MCF 10A (cell line): ENCODE data around the gene MIA. TPM values are rescaled to one million over a fixed set of nuclear protein-coding genes. Genes with fewer than 3 reads are reported as not detected.
"Not testable (repeated sequence)": the region's sequence is repeated elsewhere in the genome, so short reads cannot be mapped to it uniquely, and the experiment has no call there.

Experiments used
- BruUV-seq: library from RNA; stranded (reverse); fragments of 400-500 nt; replicated peaks from 2 replicates; lab custom pipeline; 2021; lab: Mats Ljungman, UMichigan
- CTCF ChIA-PET: fragments of 300-600 bp; sonication (Branson Sonifier 250); formaldehyde crosslinking; extraction: SDS; loops from one replicate; lab custom pipeline; 2021; ENCODE audit warnings: antibody characterized with exemption, inconsistent platforms; lab: Yijun Ruan, JAX
- POLR2A ChIA-PET: fragments of 300-600, 350-650 bp; sonication (Branson Sonifier 250); formaldehyde crosslinking; extraction: SDS; loops from one replicate; lab custom pipeline; 2020; ENCODE audit warnings: antibody characterized with exemption, inconsistent platforms; lab: Yijun Ruan, JAX
- DNase-seq: peaks from one replicate; pipeline ENCODE4 v3.0.0-alpha.2; 2018; ENCODE audit not compliant: unreplicated experiment
- H3K27ac Mint-ChIP-seq: one replicate; pipeline ENCODE4 v1.8.0; 2022; ENCODE audit warnings: mild to moderate bottlenecking, low read depth, mixed read lengths; ENCODE audit not compliant: unreplicated experiment
- H3K27me3 Mint-ChIP-seq: one replicate; pipeline ENCODE4 v1.8.0; 2022; ENCODE audit warnings: mixed read lengths; ENCODE audit not compliant: insufficient read depth, unreplicated experiment
- H3K36me3 Mint-ChIP-seq: one replicate; pipeline ENCODE4 v1.8.0; 2022; ENCODE audit warnings: mild to moderate bottlenecking, moderate library complexity, mixed read lengths; ENCODE audit not compliant: insufficient read depth, unreplicated experiment
- H3K4me1 Mint-ChIP-seq: one replicate; pipeline ENCODE4 v1.8.0; 2022; ENCODE audit warnings: mixed read lengths; ENCODE audit not compliant: insufficient read depth, unreplicated experiment
- H3K4me3 Mint-ChIP-seq: one replicate; pipeline ENCODE4 v1.8.0; 2022; ENCODE audit warnings: mild to moderate bottlenecking, moderate library complexity, mixed read lengths; ENCODE audit not compliant: unreplicated experiment
- H3K9me3 Mint-ChIP-seq: one replicate; pipeline ENCODE4 v1.8.0; 2022; ENCODE audit warnings: mixed read lengths; ENCODE audit not compliant: unreplicated experiment
- intact Hi-C: fragments of 100-400 bp; cut with micrococcal nuclease; formaldehyde crosslinking; loops from 2 replicates; pipeline ENCODE4 v1.14.1; 2022
- total RNA-seq: library from RNA; stranded (reverse); gene quantifications from 2 replicates; pipeline ENCODE4 v1.2.3, GENCODE V29; 2022
- TF ChIP-seq, protein P1 (sequence below): fragments of 200-600 bp; IDR thresholded peaks from one replicate; pipeline ENCODE4 v1.8.0; 2022; ENCODE audit warnings: antibody characterized with exemption, mild to moderate bottlenecking; ENCODE audit not compliant: unreplicated experiment

MIA gene
- total RNA-seq, 1 experiment from 2014 or later = 0.70 TPM

GRCh38 chr19:40818480-40819399, 43.4 kb downstream of the MIA start:
- Mint-ChIP-seq H3K4me1 (peaks cover 19% of the 10 kb centered on the region), H3K27me3 (peaks cover 28% of the 10 kb centered on the region), H3K4me3 (peak overlapping the region; percentile 61)
- peak; percentile 37 for DNase-seq
- H3K36me3 Mint-ChIP-seq, H3K9me3 Mint-ChIP-seq, BruUV-seq, H3K27ac Mint-ChIP-seq: not testable (repeated sequence)
- POLR2A ChIA-PET = interaction anchor here (0.6 to 1.8 kb wide), 6 partner anchors 11 to 156 kb away, joined by 3 to 5 read pairs (median 4); partner anchors contain the start of genes COQ8B and ITPKC
- CTCF ChIA-PET = interaction anchor here (0.6 to 2.5 kb wide), 14 partner anchors 9 to 639 kb away, joined by 3 to 17 read pairs (median 4); partner anchors contain the start of genes EGLN2 and RAB4B
- intact Hi-C loops = loop anchor here (1.0 kb wide), 1 partner anchor 156 kb away; no protein-coding TSS in a partner anchor
- TF ChIP-seq, protein P1, sequence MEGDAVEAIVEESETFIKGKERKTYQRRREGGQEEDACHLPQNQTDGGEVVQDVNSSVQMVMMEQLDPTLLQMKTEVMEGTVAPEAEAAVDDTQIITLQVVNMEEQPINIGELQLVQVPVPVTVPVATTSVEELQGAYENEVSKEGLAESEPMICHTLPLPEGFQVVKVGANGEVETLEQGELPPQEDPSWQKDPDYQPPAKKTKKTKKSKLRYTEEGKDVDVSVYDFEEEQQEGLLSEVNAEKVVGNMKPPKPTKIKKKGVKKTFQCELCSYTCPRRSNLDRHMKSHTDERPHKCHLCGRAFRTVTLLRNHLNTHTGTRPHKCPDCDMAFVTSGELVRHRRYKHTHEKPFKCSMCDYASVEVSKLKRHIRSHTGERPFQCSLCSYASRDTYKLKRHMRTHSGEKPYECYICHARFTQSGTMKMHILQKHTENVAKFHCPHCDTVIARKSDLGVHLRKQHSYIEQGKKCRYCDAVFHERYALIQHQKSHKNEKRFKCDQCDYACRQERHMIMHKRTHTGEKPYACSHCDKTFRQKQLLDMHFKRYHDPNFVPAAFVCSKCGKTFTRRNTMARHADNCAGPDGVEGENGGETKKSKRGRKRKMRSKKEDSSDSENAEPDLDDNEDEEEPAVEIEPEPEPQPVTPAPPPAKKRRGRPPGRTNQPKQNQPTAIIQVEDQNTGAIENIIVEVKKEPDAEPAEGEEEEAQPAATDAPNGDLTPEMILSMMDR = peak; percentile 29

DNA sequence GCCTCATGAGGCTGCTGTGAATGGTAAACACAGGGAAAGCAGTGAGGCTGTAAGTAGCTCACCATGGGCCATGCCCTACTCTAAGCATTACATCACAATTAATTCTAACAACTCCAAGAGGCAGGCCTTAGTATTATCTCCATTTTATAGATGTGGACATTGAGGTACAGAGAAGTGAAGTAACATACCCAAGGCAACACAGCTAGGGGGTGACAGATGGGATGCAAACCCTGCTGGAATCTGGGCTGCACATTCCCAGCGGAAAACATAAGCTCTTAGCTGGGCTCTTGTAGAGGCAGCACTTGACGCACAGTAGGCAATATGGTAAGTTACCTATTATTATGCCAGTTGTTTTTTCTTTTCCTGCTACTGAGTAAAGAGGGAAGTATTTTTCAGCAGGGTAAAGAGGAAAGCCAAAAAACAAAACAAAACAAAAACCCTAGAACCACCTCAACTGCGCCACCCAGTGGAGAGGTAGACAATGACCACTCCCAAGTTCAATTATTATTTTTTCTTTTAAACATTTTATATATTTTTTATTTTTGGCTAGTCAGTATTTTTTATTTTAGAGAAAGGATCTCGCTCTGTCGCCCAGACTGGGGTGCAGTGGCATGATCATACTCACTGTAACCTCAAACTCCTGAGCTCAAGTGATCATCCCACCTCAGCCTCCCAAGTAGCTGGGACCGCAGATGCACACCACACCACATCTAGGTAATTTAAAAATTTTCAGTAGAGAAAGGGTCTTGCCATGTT, 44.3 kb downstream of the MIA start:
- H3K36me3 Mint-ChIP-seq, H3K9me3 Mint-ChIP-seq, H3K27ac Mint-ChIP-seq, H3K4me3 Mint-ChIP-seq, BruUV-seq: not testable (repeated sequence)
- intact Hi-C loops = loop anchor here (1.0 kb wide), 1 partner anchor 157 kb away; no protein-coding TSS in a partner anchor
- Mint-ChIP-seq H3K4me1 (peaks cover 14% of the 10 kb centered on the region), H3K27me3 (peaks cover 19% of the 10 kb centered on the region)
- DNase-seq = peak; percentile 56
- ChIA-PET CTCF (interaction anchor here (0.6 to 2.5 kb wide), 25 partner anchors 8 to 773 kb away, joined by 3 to 17 read pairs (median 4); partner anchors contain the start of genes EGLN2 and RAB4B), POLR2A (interaction anchor here (0.6 to 1.8 kb wide), 7 partner anchors 12 to 1528 kb away, joined by 3 to 5 read pairs (median 4); partner anchors contain the start of genes COQ8B and ITPKC)
- TF ChIP-seq, protein P1 = peak; percentile 65

GRCh38 chr19:40822161-40822560, 46.8 kb downstream of the MIA start:
- intact Hi-C loops = no loop called here
- BruUV-seq = no TSS peak
- no peaks in the 10 kb centered on the region for H3K9me3 Mint-ChIP-seq
- ChIA-PET CTCF (no interaction called here), POLR2A (no interaction called here)
- peaks cover 14% of the 10 kb centered on the region for H3K4me1 Mint-ChIP-seq
- H3K27me3 Mint-ChIP-seq = no peaks in the 10 kb centered on the region
- TF ChIP-seq, protein P1 = no peak
- DNase-seq = no peak
- H3K27ac Mint-ChIP-seq = no peak overlapping the region
- no peak overlapping the region for H3K4me3 Mint-ChIP-seq
- H3K36me3 Mint-ChIP-seq = peaks cover 11% of the 10 kb centered on the region

- POLR2A ChIA-PET, H3K4me3 Mint-ChIP-seq, H3K27ac Mint-ChIP-seq, H3K27me3 Mint-ChIP-seq, DNase-seq, H3K9me3 Mint-ChIP-seq, BruUV-seq, intact Hi-C loops: not testable (repeated sequence)
- peaks cover 12% of the 10 kb centered on the region for H3K4me1 Mint-ChIP-seq
- H3K36me3 Mint-ChIP-seq = peaks cover 17% of the 10 kb centered on the region
- CTCF ChIA-PET = interaction anchor here (0.7 to 1.0 kb wide), 2 partner anchors 157 to 170 kb away, joined by 3 read pairs; no protein-coding TSS in a partner anchor
Measured at GRCh38 chr19:40822704-40823553, 47.6 kb downstream of the MIA start.

DNA sequence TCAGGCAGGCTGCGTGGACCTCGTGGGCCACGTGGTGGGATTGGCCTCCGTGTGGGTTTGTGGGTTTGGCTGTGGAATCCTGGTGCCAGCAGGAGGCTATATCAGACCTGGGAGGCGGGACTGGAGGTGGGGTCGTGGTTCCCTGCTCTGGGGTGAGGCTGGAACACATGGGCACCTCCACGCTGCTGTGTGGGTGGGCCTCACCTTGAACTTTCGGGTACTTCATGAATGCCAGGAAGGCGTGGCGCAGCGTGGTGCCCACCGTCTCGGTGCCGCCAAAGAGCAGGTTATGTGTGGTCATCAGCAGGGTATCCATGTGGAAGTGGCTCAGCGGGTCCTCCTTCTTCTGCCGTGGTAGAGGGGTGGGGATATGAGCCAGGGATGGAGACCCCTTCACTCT, 49.6 kb downstream of the MIA start:
- POLR2A ChIA-PET, intact Hi-C loops, H3K27ac Mint-ChIP-seq, H3K27me3 Mint-ChIP-seq, H3K9me3 Mint-ChIP-seq, DNase-seq, H3K4me3 Mint-ChIP-seq, H3K4me1 Mint-ChIP-seq, BruUV-seq: not testable (repeated sequence)
- CTCF ChIA-PET = interaction anchor here (0.5 to 0.6 kb wide), 2 partner anchors 13 to 768 kb away, joined by 3 read pairs; no protein-coding TSS in a partner anchor
- H3K36me3 Mint-ChIP-seq = peaks cover 17% of the 10 kb centered on the region
